ENCODE measurements around the gene TAGLN2.

Gene TAGLN2

GRCh38 chr1:159951016-159951415 lies 25.7 kb upstream of the TAGLN2 start:
- DNase-seq (ENCODE audit: low spot score): no peak
- in situ Hi-C loops (cut with MboI; ENCODE audit: low sequenced_read_pairs, unreplicated experiment): no loop called here
- no peak for TF ChIP-seq CTCF (IDR thresholded peaks at IDR 0.05; ENCODE audit: borderline replicate concordance, control extremely low read depth, extremely low read depth, insufficient read depth, missing control alignments)

DNA sequence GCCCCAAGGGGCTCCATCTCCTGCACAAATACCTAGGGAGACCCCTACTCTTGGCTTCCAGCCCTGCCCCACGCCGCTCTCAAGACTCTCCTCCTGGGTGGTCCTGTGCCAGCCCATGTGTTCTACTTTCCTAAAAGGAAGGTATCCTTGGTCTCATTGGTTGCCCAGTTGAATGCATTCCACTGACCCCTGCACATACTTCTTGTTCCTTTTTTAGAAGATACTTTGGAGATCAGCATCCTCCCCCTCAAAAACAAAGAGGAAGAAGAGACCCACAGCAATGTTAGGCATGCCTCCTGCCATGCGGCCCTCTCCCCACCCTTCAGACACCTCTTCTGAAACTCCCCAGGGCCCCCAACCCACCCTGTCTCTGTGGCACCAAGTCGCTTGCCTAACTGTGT lies 24.7 kb upstream of the TAGLN2 start:
- no peak for DNase-seq (ENCODE audit: low spot score)
- in situ Hi-C loops (cut with MboI; ENCODE audit: low sequenced_read_pairs, unreplicated experiment): no loop called here
- TF ChIP-seq CTCF (IDR thresholded peaks at IDR 0.05; ENCODE audit: borderline replicate concordance, control extremely low read depth, extremely low read depth, insufficient read depth, missing control alignments): no peak

DNA sequence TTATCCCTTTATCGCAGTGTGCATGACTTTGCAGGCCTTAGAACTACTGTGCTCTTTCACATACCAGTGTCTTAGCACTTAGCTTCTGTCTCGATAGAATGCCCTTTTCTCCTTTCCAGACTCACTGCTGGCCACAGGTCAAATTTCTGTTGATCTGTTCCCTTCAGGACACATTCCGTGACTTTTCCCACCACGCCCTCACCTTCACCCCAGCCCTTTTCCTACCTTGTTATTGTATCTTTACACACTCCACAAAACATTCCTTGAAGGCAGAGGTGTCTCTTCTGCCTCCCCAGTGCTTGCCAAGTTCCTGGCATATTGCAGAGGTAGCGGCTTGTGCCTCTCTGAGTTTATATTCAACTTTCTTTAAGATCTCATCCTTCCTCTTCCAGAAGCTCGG lies 23.8 kb upstream of the TAGLN2 start:
- in situ Hi-C loops (cut with MboI; ENCODE audit: low sequenced_read_pairs, unreplicated experiment): no loop called here
- TF ChIP-seq CTCF (IDR thresholded peaks at IDR 0.05; ENCODE audit: borderline replicate concordance, control extremely low read depth, extremely low read depth, insufficient read depth, missing control alignments): no peak

DNA sequence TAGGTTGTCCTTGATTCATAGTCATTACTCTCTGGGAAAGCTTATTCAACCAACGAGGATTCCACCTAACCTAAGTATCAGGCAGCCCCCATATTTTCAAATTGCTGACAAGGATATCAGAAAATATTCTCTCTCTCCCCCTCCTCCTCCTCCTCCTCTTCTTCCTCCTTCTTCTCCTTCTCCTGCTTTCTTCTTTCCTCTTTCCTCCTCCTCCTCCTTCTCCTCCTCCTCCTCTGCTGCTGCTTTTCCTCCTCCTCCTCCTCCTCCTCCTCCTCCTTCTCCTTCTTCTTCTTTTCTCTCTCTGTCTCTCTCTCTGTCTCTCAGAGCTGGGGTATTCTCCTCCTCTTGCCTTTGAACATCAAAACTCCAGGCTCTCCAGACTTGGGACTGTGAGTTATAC lies 22.6 kb upstream of the TAGLN2 start:
- in situ Hi-C loops (cut with MboI; ENCODE audit: low sequenced_read_pairs, unreplicated experiment): no loop called here
- TF ChIP-seq CTCF (IDR thresholded peaks at IDR 0.05; ENCODE audit: borderline replicate concordance, control extremely low read depth, extremely low read depth, insufficient read depth, missing control alignments): no peak
- no peak for DNase-seq (ENCODE audit: low spot score)

More for the DNA sequence above, 23.8 kb upstream of the TAGLN2 start:
- no peak for DNase-seq (ENCODE audit: low spot score)

DNA sequence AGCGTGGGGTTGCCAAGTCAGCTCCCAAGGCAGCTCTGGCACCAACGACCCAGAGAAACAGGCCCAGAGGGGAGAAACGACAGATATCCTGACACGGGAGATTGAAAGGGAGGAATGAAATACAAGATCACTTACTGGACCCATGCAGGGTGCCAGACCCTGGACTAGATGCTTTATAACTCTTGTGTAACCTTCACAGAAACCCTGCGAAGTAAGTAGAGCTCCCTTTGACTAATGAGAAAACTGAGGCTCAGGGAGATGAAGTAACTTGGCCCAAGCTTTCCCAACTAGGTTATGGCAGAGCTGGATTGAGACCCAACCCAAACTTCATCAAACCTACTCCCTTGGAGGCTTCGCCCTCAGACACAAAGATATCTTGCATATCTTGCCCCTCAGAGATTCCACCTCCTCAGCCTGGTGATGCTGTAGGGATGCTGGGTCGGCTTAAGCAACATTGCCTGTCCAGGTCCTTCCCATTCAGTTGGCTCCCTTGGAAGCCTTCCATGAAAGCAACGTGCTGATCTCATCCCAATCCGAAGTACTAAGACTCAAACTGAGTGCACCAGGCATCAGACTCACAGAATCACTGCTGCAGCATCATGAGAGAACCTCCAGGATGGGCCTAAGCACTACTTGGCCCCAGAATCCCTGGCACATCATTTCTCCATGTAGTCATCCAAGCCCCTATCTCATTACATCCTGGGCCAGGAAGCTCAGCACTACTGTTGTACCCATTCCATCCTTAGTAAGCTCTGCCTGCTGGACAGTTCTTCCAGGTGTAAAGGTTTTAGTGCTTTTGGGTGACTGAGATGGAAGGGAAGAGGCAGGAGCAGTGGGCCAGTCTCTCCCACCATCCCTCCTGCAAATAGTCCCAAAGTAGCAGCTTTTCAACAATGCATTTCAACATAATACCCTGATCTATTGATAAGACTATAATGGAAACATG lies 21.2 kb upstream of the TAGLN2 start:
- in situ Hi-C loops (cut with MboI; ENCODE audit: low sequenced_read_pairs, unreplicated experiment): no loop called here
- DNase-seq (ENCODE audit: low spot score): no peak
- no peak for TF ChIP-seq CTCF (IDR thresholded peaks at IDR 0.05; ENCODE audit: borderline replicate concordance, control extremely low read depth, extremely low read depth, insufficient read depth, missing control alignments)

- in situ Hi-C loops (cut with MboI; ENCODE audit: low sequenced_read_pairs, unreplicated experiment): no loop called here
- peak; percentile 77 for DNase-seq (ENCODE audit: low spot score)
- TF ChIP-seq CTCF (IDR thresholded peaks at IDR 0.05; ENCODE audit: borderline replicate concordance, control extremely low read depth, extremely low read depth, insufficient read depth, missing control alignments): peak; percentile 38
These were observed 20.4 kb upstream of the TAGLN2 start, which contains the start of gene IGSF9 for GRCh38 chr1:159945483-159946241. Gene IGSF9, minus strand, starts transcription at chr1:159945613. Its CDS starts 2,159 bp downstream, at chr1:159943454.
